Measurements from ENCODE around the gene DEXI.
A peak's percentile ranks its signal among the peaks of the same experiment; 100 is the strongest.
"Not testable (repeated sequence)": the region's sequence is repeated elsewhere in the genome, so short reads cannot be mapped to it uniquely, and the experiment has no call there.

The DEXI gene

GRCh38 chr16:10940501-10941079 lies 1.7 kb downstream of the DEXI start:
- no peak for DNase-seq

- DNase-seq: no peak
These were observed 2.5 kb downstream of the DEXI start for GRCh38 chr16:10939649-10940234.

- DNase-seq: no peak
These were observed 3.2 kb downstream of the DEXI start for GRCh38 chr16:10938796-10939648.

GRCh38 chr16:10938321-10938720 lies 3.9 kb downstream of the DEXI start:
- DNase-seq: no peak

- no peak for DNase-seq
These were observed 5.0 kb downstream of the DEXI start for GRCh38 chr16:10937068-10937859.

- no peak for DNase-seq
These were observed 5.8 kb downstream of the DEXI start for GRCh38 chr16:10936272-10936984.

GRCh38 chr16:10935226-10935915 lies 6.9 kb downstream of the DEXI start:
- no peak for DNase-seq

GRCh38 chr16:10934325-10935107 lies 7.8 kb downstream of the DEXI start:
- DNase-seq: peak; percentile 65

GRCh38 chr16:10933865-10934264 lies 8.4 kb downstream of the DEXI start:
- DNase-seq: no peak

- DNase-seq: no peak
These were observed 9.1 kb downstream of the DEXI start for GRCh38 chr16:10932959-10933710.

GRCh38 chr16:10931977-10932632 lies 10.2 kb downstream of the DEXI start:
- DNase-seq: no peak

GRCh38 chr16:10931134-10931533 lies 11.1 kb downstream of the DEXI start:
- DNase-seq: no peak

- DNase-seq: no peak
These were observed 11.5 kb downstream of the DEXI start for GRCh38 chr16:10930755-10931093.

- no peak for DNase-seq
These were observed 12.2 kb downstream of the DEXI start for GRCh38 chr16:10929853-10930754.

- not testable (repeated sequence) for DNase-seq
These were observed 13.2 kb downstream of the DEXI start for GRCh38 chr16:10929097-10929496.

GRCh38 chr16:10927497-10928112 lies 14.7 kb downstream of the DEXI start:
- no peak for DNase-seq

GRCh38 chr16:10926867-10927266 lies 15.4 kb downstream of the DEXI start:
- no peak for DNase-seq

- DNase-seq: no peak
These were observed 16.2 kb downstream of the DEXI start for GRCh38 chr16:10926094-10926493.
